ENCODE data around the gene LZTR1. TPM values are rescaled to one million over a fixed set of nuclear protein-coding genes. Genes with fewer than 3 reads are reported as not detected.

LZTR1 gene
- polyA plus RNA-seq, 1 of the 3 experiments (the other 2 are of a cell fraction), result 37.7 TPM

DNA sequence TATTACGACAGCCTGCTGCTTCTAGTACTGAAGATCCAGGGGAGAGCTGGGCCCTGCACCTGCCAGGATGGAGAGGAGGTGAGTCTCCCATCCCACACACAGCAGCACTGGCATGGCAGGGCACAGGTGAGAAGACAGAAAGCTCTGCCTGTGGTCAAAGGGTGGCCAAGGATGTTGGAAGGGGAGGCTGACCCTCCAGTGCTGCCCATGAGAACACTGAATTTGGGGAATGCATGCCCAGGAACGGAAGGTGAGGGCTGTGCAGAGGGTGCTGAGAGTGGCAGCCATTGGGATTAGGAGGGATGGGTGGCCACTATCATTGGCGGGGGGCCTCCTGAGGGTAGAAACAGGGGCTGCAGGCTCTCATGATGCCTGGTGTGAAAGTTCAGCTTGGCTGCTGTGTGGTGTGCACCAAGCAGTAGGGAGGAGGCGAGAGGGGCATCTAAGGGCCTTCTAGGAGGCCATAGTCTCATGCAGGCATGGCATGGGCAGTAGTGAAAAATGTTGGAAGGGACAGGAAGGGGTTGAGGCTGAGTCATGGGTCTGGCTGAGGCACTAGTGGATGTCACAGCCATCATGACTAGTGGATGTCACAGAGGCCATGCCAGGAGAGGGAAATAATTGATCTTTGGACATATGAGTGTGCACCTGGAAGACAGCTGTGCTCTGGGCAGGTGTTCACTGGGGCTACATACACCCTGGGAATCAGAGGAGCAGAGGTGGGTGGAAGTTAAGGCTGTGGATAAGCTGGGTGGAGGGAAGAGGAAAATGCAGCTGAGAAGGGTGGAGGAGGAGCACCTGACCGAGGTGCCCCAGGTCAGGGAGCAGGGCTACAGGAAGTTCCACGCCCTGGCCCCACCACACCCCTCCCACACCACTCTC is 61.1 kb downstream of the LZTR1 start:
- no peaks in the 10 kb centered on the region for H3K9me3 ChIP-seq
- H3K27ac ChIP-seq (ENCODE audit: low read depth in 2 of 2, low read length in 1 of 2), result no peak overlapping the region
- peaks cover 14 to 36% of the 10 kb centered on the region in 2 experiments; a peak in 3 of 4 replicates for H3K4me1 ChIP-seq (ENCODE audit: control insufficient read depth in 1 of 2, insufficient read depth in 2 of 2, low read depth in 1 of 2, low read length in 1 of 2)
- 92% methylated on average over 6 of the region's 6 CpGs for WGBS (ENCODE audit: low lambda C conversion rate)
- TF ChIP-seq FOSL2 (IDR thresholded peaks at IDR 0.05; ENCODE audit: borderline replicate concordance, low read depth), result no peak
- TF ChIP-seq TCF12 (IDR thresholded peaks at IDR 0.05), result 0 out of 2 replicates have a peak, but pooled peaks have one; percentile 25
- no peaks in the 10 kb centered on the region for H3K27me3 ChIP-seq (ENCODE audit: insufficient read depth)
- CTCF ChIA-PET, result no interaction called here
- H3F3A ChIP-seq (replicated peaks; ENCODE audit: insufficient read depth), result peaks cover 10% of the 10 kb centered on the region
- no peaks in the 10 kb centered on the region for H3K9me2 ChIP-seq
- no peaks in the 10 kb centered on the region for H3K36me3 ChIP-seq (replicated peaks in 1 of 2; ENCODE audit: control insufficient read depth in 1 of 2, insufficient read depth in 2 of 2, low read length in 1 of 2)
- POLR2A ChIA-PET, result no interaction called here
- no peak overlapping the region for H2AFZ ChIP-seq (ENCODE audit: low read depth)
- DNase-seq, result no peak
- H3K9ac ChIP-seq, result no peak overlapping the region
- no peak overlapping the region for H3K4me2 ChIP-seq
- no peaks in the 10 kb centered on the region for H3K79me2 ChIP-seq (ENCODE audit: insufficient read depth)
- H4K20me1 ChIP-seq (ENCODE audit: insufficient read depth), result no peaks in the 10 kb centered on the region
- H3K4me3 ChIP-seq (ENCODE audit: low read depth in 2 of 2, low read length in 1 of 2), result no peak overlapping the region

DNA sequence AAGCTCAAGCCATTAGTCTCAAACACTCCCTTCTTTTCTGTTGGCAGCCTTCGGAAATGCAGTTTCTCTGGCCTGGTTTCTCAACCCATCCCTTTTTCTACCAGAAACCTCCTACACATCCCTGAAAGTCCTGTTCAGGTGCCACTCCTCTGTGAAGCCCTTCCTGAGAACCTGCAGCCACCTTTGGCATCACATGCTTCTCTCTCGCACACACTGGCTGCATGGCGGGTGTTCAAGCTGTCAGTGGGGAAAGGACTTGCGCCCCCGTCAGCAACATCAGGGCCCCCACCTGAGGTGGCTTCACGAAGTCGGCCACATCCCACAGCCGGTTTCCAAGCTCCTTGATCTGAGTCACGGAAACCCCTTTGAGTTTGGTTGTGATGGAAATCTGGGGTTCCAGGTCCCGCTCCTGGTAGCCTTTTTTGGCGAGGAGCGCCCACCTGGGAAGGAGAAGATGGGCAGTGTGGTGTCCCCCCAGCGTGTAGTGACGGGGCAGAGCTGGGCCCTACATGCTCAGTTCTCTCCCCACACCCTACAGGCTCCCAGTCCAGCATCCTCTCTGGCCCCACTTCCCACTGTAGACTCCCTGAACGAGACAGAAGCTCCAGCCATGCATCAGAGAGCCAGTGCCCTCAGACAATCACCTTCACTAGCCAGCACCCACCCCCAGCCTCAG is 61.9 kb downstream of the LZTR1 start:
- no peaks in the 10 kb centered on the region for H4K20me1 ChIP-seq (ENCODE audit: insufficient read depth)
- no peaks in the 10 kb centered on the region for H3K27me3 ChIP-seq (ENCODE audit: insufficient read depth)
- no peak overlapping the region for H2AFZ ChIP-seq (ENCODE audit: low read depth)
- H3K4me2 ChIP-seq, result peak overlapping the region; percentile 91; the same call in 1 of the 2 replicates
- H3K4me3 ChIP-seq (ENCODE audit: low read depth in 2 of 2, low read length in 1 of 2), result no peak overlapping the region
- TF ChIP-seq, protein P1, sequence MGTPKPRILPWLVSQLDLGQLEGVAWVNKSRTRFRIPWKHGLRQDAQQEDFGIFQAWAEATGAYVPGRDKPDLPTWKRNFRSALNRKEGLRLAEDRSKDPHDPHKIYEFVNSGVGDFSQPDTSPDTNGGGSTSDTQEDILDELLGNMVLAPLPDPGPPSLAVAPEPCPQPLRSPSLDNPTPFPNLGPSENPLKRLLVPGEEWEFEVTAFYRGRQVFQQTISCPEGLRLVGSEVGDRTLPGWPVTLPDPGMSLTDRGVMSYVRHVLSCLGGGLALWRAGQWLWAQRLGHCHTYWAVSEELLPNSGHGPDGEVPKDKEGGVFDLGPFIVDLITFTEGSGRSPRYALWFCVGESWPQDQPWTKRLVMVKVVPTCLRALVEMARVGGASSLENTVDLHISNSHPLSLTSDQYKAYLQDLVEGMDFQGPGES (IDR thresholded peaks at IDR 0.05; ENCODE audit: low read depth, low read length), result no peak
- no peak for TF ChIP-seq NFIC (IDR thresholded peaks at IDR 0.05; ENCODE audit: borderline replicate concordance)
- no peak for TF ChIP-seq JUND (IDR thresholded peaks at IDR 0.05)
- no peak for TF ChIP-seq ELF1 (IDR thresholded peaks at IDR 0.05)
- TF ChIP-seq FOXJ3 (CRISPR knock-in tag; IDR thresholded peaks at IDR 0.05), result no peak
- no peak for TF ChIP-seq MEF2A (IDR thresholded peaks at IDR 0.05; ENCODE audit: borderline replicate concordance, low read depth)
- TF ChIP-seq TCF12 (IDR thresholded peaks at IDR 0.05), result no peak
- TF ChIP-seq, protein P2, sequence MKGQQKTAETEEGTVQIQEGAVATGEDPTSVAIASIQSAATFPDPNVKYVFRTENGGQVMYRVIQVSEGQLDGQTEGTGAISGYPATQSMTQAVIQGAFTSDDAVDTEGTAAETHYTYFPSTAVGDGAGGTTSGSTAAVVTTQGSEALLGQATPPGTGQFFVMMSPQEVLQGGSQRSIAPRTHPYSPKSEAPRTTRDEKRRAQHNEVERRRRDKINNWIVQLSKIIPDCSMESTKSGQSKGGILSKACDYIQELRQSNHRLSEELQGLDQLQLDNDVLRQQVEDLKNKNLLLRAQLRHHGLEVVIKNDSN (IDR thresholded peaks at IDR 0.05; ENCODE audit: borderline replicate concordance, low read depth), result no peak
- no peak for TF ChIP-seq GABPA (IDR thresholded peaks at IDR 0.05; ENCODE audit: low read depth)
- TF ChIP-seq RFX5 (IDR thresholded peaks at IDR 0.05; ENCODE audit: low read length), result no peak
- no peak for TF ChIP-seq FOXM1 (IDR thresholded peaks at IDR 0.05; ENCODE audit: low read depth)
- TF ChIP-seq RXRA (IDR thresholded peaks at IDR 0.05; ENCODE audit: borderline replicate concordance, low read depth), result no peak
- TF ChIP-seq NRF1 (IDR thresholded peaks at IDR 0.05; ENCODE audit: low read depth, low read length), result no peak
- TF ChIP-seq GATA2 (CRISPR knock-in tag; IDR thresholded peaks at IDR 0.05), result no peak
- TF ChIP-seq, protein P3, sequence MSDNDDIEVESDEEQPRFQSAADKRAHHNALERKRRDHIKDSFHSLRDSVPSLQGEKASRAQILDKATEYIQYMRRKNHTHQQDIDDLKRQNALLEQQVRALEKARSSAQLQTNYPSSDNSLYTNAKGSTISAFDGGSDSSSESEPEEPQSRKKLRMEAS (IDR thresholded peaks at IDR 0.05; ENCODE audit: low read depth), result no peak
- H3K9me2 ChIP-seq, result no peaks in the 10 kb centered on the region
- H3K9ac ChIP-seq, result no peak overlapping the region
- no peaks in the 10 kb centered on the region for H3K36me3 ChIP-seq (replicated peaks in 1 of 2; ENCODE audit: control insufficient read depth in 1 of 2, insufficient read depth in 2 of 2, low read length in 1 of 2)
- POLR2A ChIA-PET, result no interaction called here
- CTCF ChIA-PET, result interaction anchor here (1.1 kb wide), 1 partner anchor 60 kb away, joined by 3 read pairs; no protein-coding TSS in a partner anchor
- H3K4me1 ChIP-seq (ENCODE audit: control insufficient read depth in 1 of 2, insufficient read depth in 2 of 2, low read depth in 1 of 2, low read length in 1 of 2), result peaks cover 9 to 36% of the 10 kb centered on the region in 2 experiments; a peak in 3 of 4 replicates
- no peak for DNase-seq
- H3K79me2 ChIP-seq (ENCODE audit: insufficient read depth), result no peaks in the 10 kb centered on the region
- H3F3A ChIP-seq (replicated peaks; ENCODE audit: insufficient read depth), result peaks cover 6% of the 10 kb centered on the region
- WGBS (ENCODE audit: low lambda C conversion rate), result 97% methylated on average over 13 of the region's 15 CpGs
- no peaks in the 10 kb centered on the region for H3K9me3 ChIP-seq
- H3K27ac ChIP-seq (ENCODE audit: low read depth in 2 of 2, low read length in 1 of 2), result peak overlapping the region in 1 of 2 experiments; percentile 88; a peak in 2 of 4 replicates

Data from SK-N-SH (cell line).